GM23248 (cell line): ENCODE data around the gene TGM3.

Source experiments
- EZH2 ChIP-seq: fragments of 200-600 bp; sonication (generic); IDR thresholded peaks from 2 replicates; pipeline ENCODE4 v1.6.1; 2018; ENCODE audit warnings: antibody characterized with exemption, mild to moderate bottlenecking; ENCODE audit not compliant: insufficient read depth, poor library complexity, severe bottlenecking
- EZH2phosphoT487 ChIP-seq: fragments of 200-600 bp; sonication (generic); IDR thresholded peaks from 2 replicates; pipeline ENCODE4 v1.6.1; 2018; ENCODE audit warnings: antibody characterized with exemption, moderate library complexity, mild to moderate bottlenecking, low read depth; ENCODE audit not compliant: insufficient read depth

- TF ChIP-seq EZH2, result no peak
- no peak for TF ChIP-seq EZH2phosphoT487
These were observed 84.8 kb downstream of the TGM3 start, which contains the start of gene TGM6 for GRCh38 chr20:2380601-2381000.
